GDM1 (cell line): ENCODE measurements around the gene BCL2L12.
"Not testable (repeated sequence)": the region's sequence is repeated elsewhere in the genome, so short reads cannot be mapped to it uniquely, and the experiment has no call there.

Experiments used
- DNase-seq: peaks from one replicate; lab custom pipeline; 2025; lab: John Stamatoyannopoulos, UW

Gene BCL2L12

GRCh38 chr19:49665351-49666119, at the start of gene BCL2L12, which contains the start of gene IRF3:
BCL2L12 (plus strand) TSS chr19:49665933; CDS start chr19:49666693, 760 bp downstream.
IRF3 (minus strand) TSS chr19:49665857; CDS start chr19:49664838, 1,019 bp downstream.
- DNase-seq = peak; percentile 90

GRCh38 chr19:49616532-49616931, 49.2 kb upstream of the BCL2L12 start:
- no peak for DNase-seq

GRCh38 chr19:49616945-49617344, 48.8 kb upstream of the BCL2L12 start:
- DNase-seq = no peak

- not testable (repeated sequence) for DNase-seq
Measured at GRCh38 chr19:49617860-49618259, 47.9 kb upstream of the BCL2L12 start.

GRCh38 chr19:49624967-49625910, 40.5 kb upstream of the BCL2L12 start:
- no peak for DNase-seq

- DNase-seq = no peak
Measured at GRCh38 chr19:49626226-49626625, 39.5 kb upstream of the BCL2L12 start.

GRCh38 chr19:49629659-49630058, 36.1 kb upstream of the BCL2L12 start:
- DNase-seq = no peak

DNA sequence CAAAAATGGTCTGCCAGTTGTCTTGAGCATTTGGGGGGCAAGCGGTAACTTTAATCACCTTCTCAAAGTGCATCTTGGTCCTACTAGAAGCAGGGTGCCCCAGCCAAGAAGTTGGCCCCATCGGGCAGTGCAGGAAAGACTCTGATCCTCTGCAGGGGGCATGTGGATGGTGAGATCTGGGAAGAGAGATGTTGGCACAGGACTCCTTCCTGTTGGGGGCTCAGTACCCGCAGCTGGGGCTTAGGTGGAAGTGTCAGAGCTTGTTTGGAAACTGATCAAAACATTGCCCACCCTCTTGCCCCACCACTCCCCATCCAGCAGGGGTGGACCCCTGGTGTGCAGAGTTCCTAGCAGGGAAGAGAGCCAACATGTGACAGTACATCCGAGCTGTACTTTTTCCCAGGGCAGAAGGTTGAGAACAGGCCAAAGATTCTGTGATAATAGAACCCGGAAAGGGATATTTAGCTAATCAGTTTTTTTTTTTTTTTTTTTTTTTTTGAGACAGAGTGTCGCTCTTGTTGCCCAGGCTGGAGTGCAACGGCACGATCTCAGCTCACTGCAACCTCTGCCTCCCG, 34.6 kb upstream of the BCL2L12 start:
- no peak for DNase-seq

DNA sequence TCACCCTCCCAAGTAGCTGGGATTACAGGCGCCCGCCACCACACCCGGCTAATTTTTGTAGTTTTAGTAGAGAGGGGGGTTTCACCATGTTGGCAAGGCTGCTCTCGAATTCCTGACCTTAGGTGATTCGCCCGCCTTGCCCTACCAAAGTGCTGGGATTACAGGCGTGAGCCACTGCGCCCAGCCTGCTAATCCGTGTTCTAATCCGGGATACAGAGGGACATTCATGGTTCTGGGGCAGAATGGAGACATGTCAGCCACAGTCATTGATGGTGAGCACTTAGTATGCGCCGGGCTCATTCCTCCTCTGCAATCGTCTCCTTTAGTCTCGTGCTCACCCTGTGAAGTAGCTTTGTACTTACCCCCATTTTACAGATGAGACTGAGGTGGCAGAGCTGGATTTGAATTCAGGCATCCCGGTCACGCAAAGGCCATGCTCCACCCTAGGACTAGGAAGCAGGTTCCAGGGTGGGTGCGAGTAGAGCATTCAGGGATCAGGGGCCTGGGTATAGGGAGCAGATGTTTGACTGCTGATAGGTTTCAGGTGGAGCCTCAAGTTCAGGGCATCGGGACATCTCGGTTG, 34.0 kb upstream of the BCL2L12 start:
- DNase-seq = no peak

GRCh38 chr19:49632576-49632975, 33.2 kb upstream of the BCL2L12 start:
- no peak for DNase-seq

- not testable (repeated sequence) for DNase-seq
Measured at GRCh38 chr19:49633273-49633672, 32.5 kb upstream of the BCL2L12 start.

- DNase-seq = no peak
Measured at GRCh38 chr19:49635530-49636232, 30.1 kb upstream of the BCL2L12 start.

DNA sequence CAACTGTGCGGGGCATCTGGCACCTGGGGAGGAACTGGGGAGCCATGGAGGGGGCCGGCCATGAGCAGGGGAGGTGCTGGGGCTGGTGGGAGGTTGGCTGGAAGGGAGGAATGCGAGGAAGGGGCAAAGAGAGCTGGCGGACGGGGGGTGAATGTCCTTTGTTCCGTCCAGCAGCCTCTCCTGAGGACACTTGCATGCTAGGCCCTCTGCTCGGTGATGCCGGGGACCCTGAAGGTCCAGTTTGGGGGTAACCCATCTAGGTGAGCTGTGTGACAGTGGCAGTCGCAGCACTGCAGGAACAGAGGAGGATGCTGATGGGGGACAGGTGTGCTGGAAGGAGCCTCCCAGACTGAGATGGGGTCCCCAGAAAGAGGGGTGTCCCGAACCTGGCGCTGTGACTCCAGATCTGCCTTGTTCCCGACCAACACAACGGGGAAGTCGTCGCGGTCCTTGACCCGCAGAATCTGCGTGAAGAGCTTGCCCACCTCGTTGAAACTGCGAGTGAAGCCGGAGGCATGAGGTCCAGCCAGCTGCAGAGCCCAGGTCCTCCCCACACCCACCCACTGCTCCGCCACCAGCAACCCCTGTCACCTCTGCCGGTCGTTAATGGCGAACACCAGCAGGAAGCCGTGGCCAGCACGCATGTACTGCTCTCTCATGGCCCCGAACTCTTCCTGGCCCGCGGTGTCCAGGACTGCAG, 29.4 kb upstream of the BCL2L12 start:
- no peak for DNase-seq

- no peak for DNase-seq
Measured at GRCh38 chr19:49637821-49638738, 27.7 kb upstream of the BCL2L12 start.

GRCh38 chr19:49639401-49640112, 26.2 kb upstream of the BCL2L12 start:
- no peak for DNase-seq

- DNase-seq = peak; percentile 100
Measured at GRCh38 chr19:49640113-49640898, 25.4 kb upstream of the BCL2L12 start, which contains the start of gene RRAS. RRAS (minus strand) TSS chr19:49640143; CDS start chr19:49640098, 45 bp downstream.

- DNase-seq = peak; percentile 100
Measured at GRCh38 chr19:49641688-49642491, 23.8 kb upstream of the BCL2L12 start, which contains the start of gene SCAF1. SCAF1 (plus strand) TSS chr19:49642209; CDS start chr19:49645027, 2,818 bp downstream.
